NCI-H146 treated with DMSO at 0.1 percent for 48 hours (cell line): ENCODE measurements around the gene BSPH1.
"Not testable (repeated sequence)": the region's sequence is repeated elsewhere in the genome, so short reads cannot be mapped to it uniquely, and the experiment has no call there.

Source experiments
- DNase-seq: peaks from one replicate; lab custom pipeline; 2025; ENCODE audit not compliant: unreplicated experiment; lab: John Stamatoyannopoulos, UW

The BSPH1 gene, protein sequence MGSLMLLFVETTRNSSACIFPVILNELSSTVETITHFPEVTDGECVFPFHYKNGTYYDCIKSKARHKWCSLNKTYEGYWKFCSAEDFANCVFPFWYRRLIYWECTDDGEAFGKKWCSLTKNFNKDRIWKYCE

DNA sequence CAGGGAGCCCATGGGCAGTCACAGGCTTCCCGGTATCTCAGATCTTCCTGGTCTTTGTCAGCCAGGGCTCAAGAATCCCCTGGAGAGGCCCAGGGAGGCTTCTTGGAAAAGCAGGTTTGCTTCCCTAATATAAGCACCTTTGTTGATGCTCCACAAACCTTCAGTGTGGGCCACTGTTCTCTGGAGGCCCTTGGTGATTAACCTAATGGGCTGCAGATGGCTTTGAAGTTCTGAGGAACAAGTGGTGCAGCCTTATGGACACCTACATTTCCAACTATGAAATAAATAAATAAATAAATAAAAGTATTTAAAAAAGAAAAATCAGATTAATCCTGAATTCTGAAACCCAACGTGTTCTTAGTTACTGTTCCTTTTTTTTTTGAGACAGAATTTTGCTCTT, at the start of gene BSPH1:
Gene BSPH1, minus strand, starts transcription at position 101 of the 400 bp plus-strand sequence. Its CDS starts 89 bp downstream, at position 12.
- DNase-seq = no peak

DNA sequence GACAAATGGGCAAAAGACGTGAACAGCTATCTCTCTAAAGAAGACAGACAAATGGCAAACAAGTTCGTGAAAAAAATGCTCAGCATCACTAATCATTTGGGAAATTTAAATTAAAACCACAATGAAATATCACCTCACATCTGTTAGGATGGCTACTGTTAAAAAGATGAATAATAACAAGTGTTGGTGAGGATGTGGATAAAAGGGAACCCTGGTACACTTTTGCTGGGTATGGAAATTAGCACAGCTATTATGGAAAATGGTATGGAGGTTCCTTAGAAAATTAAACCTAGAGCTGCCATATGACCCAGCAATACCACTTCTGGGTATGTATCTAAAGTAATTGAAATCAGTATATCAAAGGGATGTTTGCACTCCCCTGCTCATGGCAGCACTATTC, 44.8 kb upstream of the BSPH1 start:
- DNase-seq = no peak

DNA sequence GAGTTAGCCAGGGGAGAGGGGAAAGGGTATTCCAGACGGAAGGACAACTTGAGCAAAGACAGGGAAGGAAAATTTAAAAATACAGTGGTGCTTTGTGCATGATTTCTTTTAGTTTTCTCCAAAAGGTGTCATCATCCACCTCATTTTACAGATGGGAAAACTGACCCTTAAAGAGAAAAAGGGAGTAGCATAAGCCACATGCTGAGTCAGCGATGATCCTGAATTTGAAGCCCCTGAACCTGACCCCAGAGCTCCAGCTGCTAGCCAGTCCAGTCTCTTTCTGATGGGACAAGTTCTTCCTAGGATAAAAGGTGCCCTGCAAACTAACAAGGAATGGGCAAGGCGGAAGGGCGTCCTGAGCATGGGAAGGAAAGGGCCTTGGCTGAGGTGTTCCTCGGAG, 41.6 kb upstream of the BSPH1 start:
- DNase-seq = no peak

DNA sequence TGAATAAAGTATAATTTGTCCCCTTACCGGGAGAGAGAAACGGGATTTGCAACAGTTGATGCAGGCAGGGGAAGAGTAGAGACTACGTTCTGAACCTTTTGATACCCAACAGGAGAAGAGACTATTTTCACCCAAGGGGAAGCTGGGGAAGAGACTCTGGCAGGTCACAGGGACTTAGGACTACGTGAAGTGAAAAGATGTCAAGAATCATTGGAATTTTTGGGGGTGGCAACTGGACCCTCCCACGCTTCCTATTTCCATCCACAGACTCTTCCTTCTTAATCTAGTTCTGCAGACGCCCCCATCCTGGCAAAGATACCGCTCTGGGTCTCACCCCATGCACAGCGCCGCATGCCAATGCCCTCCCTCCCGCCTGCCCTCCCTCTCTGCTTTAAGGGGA, 38.1 kb upstream of the BSPH1 start:
- DNase-seq = no peak

DNA sequence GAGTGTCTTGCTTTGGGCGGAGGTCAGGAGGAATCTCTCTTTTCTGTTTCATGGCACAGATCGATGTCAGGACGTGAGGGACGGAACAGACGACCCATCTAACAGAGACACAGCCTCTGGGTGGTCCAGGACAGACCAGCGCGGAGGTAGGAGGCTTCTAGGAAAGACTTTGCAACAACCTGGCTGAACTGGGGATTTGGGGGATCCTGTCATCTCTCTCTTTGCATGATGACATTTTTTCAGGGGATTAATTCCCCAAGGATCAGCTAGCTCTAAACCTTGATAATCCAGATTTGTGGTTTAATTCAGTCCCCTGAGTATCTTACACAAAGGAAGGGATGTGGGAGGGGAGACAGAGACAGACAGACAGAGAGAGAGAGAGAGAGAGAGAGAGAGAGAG, 37.5 kb upstream of the BSPH1 start:
- DNase-seq = no peak

DNA sequence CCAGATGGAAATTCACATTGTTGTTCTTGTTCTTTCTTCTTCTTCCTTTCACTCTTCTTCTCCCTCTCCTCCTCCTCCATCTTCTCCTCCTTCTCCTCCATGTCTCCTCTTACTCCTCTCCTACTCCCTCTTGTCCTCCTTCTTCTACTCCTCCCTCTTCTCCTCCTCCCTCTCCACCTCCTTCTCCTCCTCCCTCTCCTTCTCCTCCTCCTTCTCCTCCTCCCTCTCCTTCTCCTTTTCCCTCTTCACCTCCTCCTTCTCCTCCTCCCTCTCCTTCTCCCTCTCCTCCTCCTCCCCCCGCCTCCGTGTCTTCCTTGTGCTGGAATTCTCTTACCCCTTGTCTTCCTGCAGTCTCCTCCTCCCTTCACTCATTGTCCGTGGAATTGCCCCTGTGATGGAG, 33.5 kb upstream of the BSPH1 start:
- no peak for DNase-seq

DNA sequence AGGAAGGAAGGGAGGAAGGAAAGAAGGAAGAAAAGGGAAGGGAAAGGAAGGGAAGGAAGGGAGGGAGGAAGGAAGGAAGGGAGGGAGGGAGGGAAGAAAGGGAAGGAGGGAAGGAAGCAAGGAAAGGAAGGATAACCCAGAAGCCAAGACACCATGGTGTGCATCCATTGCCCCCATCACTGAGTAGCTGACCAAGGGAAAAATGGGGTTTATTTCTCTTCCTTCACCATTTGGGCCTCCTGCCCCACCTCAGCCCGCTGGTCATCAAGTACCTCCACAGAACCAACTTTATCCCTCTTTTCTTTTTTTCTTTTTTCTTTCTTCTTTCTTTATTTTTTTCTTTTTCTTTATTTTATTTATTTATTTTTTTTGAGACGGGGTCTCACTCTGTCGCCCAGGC, 31.5 kb upstream of the BSPH1 start:
- no peak for DNase-seq

DNA sequence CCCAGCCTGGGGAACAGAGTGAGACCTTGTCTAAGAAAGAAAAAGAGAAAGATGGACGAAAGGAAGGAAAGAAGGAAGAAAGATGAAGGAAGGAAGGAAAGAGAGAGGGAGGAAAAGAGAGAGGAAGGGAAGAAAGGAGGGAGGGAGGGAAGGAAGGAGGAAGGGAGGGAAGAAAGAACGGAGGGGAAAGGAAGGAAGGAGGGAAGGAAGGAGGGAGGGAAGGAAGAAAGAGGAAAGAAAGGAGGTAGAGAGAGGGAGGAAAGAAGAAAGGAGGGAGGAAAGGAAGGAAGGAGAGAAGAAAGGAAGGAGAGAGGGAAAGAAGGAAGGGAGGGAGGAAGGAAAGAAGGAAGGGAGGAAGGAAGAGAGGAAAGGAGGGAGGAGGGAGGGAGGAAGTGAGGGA, 31.0 kb upstream of the BSPH1 start:
- DNase-seq = no peak

DNA sequence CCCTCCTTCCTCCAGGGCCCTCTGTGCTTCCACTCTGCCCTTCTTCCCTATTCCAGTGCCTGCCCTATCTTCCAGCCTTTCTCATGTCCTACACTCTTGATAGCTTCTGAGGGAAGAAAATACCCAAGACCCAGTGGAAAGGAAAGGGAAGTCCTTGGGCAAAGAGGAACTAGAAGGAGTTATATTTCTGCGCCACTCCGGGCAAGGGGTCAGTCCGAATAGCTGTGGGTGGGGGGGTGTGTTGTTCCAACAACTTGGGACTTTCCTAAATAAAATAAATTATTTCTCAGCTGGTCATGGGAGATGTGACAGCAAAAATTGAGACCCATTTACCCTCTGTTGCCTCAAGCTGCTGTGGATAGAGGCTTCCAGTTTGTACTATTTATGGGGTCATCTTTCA, 28.7 kb upstream of the BSPH1 start:
- DNase-seq = no peak

DNA sequence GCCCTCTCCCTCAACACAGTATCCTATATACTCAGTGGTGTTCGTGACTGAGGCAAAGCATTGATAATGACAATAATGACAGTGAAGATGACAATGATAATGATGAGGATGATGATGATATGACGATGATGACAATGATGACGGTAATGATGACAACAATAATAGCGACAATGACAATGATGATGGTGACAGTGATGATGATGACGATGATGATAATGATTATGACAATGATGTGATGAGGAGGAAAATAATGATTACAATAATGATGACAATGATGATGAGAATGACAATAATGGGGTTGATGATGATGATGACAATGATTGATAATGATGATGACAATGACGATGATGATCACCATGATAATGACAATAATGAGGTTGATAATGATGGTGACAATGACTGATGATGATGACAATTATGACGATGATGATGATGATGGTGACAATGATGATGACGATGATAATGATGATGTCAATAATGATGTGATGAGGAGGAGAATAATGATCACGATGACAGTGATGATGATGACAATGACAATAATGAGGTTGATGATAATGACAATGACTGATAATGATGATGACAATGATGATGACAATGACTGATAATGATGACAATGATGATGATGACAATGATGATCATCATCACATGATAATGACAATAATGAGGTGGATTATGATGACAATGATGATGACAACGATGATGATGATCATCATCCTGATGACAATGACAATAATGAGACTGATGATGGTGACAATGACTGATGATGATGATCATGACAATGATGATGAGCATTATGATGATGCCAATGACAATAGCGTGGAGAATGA, 19.2 kb upstream of the BSPH1 start:
- no peak for DNase-seq

DNA sequence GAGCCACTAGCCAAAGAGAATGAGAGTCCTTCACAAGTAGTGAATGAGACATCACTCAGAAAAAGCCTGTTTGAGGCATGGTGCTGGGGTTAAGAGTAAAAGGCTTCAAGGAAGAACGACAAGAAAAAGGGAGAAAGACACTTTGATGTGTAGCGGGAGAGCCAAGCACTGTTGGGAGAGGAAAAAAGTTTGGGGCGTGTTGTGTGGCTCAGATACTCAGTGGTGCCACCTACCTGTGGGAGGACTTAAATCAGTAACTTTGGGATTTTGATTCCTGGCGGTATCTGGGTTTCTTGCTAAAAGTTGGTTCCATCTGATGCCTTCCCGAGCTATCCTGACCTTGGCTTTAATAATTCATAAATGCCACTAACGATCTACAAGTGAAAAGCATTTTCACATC, 14.8 kb upstream of the BSPH1 start:
- no peak for DNase-seq

DNA sequence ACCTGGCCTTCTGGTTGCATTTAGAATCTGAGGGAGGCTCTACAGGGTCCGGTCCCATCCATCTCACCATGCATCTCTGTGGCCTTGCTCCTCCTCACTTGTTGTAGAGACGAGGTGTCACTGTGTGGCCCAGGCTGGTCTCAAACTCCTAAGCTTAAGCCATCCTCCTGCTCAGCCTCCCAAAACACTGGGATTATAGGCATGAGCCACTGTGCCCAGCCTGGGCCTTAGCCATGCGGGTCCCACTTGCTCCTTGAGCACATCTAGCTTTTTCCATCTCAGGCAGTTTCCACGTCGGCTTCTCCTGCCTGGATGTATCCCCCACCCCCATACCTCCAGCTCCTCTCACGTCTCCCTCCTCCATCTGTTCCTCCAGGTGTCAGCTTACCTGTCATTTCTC, 12.3 kb upstream of the BSPH1 start:
- no peak for DNase-seq

DNA sequence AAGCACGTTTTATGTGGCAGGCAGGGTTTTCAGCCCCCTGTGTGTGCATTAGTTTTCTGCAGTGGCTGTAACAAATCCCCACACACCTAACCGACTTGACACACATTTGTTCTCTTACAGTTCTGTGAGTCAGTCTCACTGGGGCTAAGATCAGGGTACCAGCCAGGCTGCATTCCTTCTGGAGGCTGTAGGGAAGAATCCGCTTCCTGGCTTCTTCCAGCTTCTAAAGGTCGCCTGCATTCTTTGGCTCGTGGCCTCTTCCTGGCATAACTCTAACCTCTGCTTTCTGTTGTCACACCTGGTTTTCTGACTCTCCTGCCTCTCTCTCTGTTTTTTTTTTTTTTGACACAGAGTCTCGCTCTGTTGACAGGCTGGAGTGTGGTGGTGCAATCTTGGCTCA, 8.9 kb upstream of the BSPH1 start:
- no peak for DNase-seq

DNA sequence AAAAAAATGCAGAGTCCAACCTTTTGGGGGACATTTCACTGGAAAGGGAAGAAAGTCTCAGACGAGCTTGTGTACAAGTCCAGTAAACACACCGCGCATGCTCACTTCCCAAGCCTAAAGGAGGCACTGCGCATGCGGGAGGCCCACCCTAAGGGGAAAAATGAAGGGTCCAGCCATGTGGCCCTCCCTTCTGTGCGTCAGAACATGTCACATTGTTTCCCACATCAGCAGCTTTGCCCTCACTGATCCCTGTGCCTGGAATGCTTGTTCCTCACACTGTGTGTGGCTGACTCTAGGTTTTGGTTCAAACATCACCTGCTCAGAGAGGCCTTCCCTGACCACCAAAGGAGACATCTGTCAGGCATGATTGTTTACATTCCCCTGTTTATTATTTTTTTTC, 6.8 kb upstream of the BSPH1 start:
- DNase-seq = no peak

DNA sequence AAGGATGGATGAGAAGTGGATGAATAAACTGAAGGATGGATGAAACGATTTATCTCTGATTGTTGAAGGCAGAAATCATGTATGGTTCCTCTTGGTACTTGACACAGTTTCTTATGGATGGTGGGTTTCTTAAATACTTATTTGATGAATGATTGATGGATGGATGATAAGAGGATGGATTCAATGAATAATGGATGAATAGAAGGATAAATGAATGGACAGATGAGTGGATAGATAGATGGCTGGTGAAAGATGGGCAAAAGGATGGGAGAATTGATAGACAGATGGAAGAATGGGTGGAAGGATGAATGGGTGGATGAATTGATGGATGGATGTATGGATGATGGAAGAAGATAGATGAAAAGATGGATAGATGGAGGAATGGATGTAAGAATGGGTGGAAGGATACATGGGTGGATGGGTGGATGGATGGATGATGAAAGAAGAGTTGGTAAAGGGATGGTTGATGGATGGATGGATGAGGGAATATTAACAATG, 4.3 kb upstream of the BSPH1 start:
- no peak for DNase-seq

DNA sequence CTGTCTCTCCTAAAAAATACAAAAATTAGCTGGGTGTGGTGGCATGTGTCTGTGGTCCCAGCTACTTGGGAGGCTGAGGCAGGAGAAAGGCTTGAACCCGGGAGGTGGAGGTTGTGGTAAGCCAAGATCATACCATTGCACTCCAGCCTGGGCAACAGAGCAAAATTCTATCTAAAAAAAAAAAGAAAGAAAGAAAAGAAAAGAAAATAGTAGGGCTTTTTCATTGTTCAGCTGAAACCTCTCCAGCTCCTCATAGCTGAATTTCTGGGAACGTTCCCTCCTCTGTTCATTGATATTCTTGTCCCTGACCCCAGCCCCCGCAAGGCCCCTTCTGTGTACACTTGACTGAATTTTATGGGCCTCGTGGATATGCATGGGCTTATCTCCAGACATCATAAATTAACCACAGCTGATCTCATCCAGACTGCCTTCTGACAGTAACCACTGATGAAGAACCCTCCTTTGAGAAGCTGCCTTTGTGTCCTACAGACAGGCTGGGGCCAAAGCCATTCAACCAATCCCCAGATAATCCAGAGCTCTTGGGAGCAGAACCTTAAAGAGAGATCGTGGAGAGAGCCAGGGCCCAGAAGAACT, 2.3 kb upstream of the BSPH1 start, which contains the start of gene ELSPBP1:
Gene ELSPBP1, plus strand, starts transcription at position 424 of the 594 bp plus-strand sequence. CDS start 14,036 bp downstream, outside the sequence.
- no peak for DNase-seq

DNA sequence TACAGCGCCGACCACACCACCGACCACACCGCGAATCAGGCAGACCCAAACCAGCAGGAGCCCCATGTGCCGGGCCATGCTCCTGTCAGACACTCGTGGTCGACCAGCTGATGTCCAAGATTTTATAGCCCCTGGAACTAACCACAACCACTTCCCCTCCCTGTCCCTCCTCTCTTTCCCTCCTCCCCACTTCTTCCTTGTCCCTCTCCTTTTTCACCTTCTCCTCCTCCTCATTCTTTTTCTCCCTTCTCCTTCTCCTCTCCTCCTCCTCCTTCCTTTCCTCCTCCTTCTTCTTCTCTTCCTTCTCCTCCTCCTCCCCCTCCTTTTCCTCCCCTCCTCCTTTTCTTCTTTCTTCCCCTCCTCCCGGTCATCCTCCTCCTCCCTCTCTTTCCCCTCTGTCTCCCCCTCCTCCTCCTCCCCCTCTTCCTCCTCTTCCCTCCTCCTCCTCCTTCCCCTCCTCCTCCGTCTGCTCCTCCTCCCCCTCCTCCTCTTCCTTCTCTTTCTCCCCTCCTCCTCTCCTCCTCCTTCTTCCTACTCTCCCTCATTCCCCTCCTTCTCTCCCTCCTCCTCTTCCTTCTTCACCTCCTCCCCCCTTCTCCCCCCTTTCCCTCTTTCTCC, 670 bp downstream of the BSPH1 start:
- DNase-seq = no peak

DNA sequence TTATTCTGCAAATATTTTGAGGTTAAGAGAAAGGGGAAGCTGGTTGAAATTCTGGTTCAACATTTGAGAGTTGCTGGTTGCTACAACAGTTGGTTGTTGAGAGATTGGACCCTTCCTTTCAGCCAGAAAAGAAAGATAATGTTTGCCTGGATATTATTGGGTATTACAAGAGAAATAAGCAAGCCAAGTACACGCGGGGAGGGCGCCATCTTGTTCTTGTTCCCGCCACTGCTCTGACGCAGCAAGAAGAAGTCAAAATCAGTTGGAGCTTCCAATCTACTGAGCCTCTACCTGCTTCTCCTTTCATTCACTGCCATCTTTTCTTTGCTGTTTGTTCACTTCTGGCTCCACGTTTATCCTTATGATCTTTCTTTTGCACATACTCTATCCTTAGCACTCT, 18.4 kb downstream of the BSPH1 start:
- no peak for DNase-seq

DNA sequence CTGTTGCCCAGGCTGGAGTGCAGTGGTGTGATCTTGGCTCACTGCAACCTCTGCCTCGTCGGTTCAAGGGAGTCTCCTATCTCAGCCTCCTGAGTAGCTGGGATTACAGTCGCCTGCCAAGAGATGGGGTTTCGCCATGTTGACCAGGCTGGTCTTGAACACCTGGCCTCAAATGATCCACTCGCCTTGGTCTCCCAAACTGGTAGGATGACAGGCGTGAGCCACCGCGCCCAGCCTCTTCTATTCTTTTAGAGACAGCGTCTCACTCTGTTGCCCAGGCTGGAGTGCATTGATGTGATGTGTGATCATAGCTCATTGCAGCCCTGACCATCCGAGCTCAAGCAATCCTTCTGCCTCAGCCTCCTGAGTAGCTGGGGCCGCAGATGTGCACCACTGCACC, 36.0 kb downstream of the BSPH1 start:
- not testable (repeated sequence) for DNase-seq

DNA sequence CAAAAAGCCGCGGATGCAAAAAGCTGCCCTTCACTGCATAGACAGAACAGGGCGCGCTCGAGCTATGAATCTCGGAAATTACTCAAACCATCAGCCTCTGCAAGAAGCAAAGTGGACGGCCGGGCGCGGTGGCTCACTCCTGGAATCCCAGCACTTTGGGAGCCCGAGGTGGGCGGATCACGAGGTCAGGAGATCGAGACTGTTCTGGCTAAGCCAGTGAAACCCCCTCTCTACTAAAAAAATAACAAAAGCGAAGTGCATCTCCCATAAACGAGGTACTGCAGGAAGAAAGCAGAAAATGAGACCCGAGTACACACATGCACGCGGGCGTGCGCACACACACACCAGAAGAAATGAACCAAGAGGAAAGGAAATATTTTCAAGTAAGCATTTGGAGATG, 39.8 kb downstream of the BSPH1 start:
- DNase-seq = not testable (repeated sequence)

DNA sequence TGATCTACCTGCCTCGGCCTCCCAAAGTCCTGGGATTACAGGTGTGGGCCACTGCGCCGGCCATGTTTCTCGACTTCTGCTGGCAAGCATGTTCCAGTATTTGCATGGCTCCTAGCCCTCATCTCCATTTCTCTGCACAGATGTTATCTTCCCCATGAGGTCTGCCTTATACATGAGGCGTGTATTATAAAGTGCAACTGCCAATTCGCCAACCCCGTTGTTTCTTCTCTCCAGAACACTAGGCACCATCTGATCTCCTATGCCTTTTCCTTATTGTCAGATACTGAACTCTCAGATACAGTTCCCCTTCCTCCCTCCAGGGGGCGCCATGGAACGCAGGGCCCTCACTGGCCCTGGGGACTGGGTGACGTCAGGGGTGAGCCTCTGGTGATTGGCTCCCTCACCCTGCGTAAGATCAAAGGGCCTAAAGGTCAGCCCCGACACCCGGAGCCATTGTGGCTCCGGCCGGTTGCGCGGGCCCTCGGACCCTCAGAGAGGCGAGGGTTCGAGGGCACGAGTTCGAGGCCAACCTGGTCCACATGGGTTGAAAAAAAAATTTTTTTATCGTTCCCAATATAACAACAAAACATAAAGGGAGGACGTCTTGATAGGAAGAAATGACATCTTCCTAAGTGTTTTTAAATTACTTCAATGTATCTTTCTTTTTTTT, 42.0 kb downstream of the BSPH1 start:
- not testable (repeated sequence) for DNase-seq
